CD4-positive, alpha-beta memory T cell (primary cell): ENCODE data around the gene VPS4B. TPM values are rescaled to one million over a fixed set of nuclear protein-coding genes. Genes with fewer than 3 reads are reported as not detected.

Experiments
- CTCF ChIA-PET: fragments of 350-600 bp; sonication (Branson Sonifier 250); formaldehyde crosslinking; loops from one replicate; lab custom pipeline; 2021; ENCODE audit warnings: inconsistent platforms; ENCODE audit not compliant: partially characterized antibody; lab: Charles Lee
- POLR2A ChIA-PET: fragments of 350-600 bp; sonication (Branson Sonifier 250); formaldehyde crosslinking; loops from one replicate; lab custom pipeline; 2021; ENCODE audit not compliant: partially characterized antibody; lab: Charles Lee
- DNase-seq, 5 donors: peaks; one replicate each; pipeline versions ENCODE4 v3.0.0 to v3.0.0-alpha.2; 2020 to 2022; ENCODE audit warnings: mixed read lengths in 1 of 5
- H3K27ac ChIP-seq: one replicate; pipeline ENCODE4 v1.7.0; 2013; ENCODE audit warnings: low read depth, low read length
- H3K27me3 ChIP-seq: 2 replicates; pipeline ENCODE4 v1.7.0; 2013; ENCODE audit warnings: mild to moderate bottlenecking, low read length, moderate library complexity; ENCODE audit not compliant: insufficient read depth
- H3K36me3 ChIP-seq: 2 replicates; pipeline ENCODE4 v1.7.0; 2013; ENCODE audit warnings: mild to moderate bottlenecking, low read length, moderate library complexity; ENCODE audit not compliant: insufficient read depth
- H3K4me1 ChIP-seq: 2 replicates; pipeline ENCODE4 v1.7.0; 2013; ENCODE audit warnings: mild to moderate bottlenecking, low read length, moderate library complexity; ENCODE audit not compliant: insufficient read depth
- H3K4me3 ChIP-seq, 2 donors: one replicate each; pipeline ENCODE4 v1.7.0; 2013; ENCODE audit warnings: low read length in 2 of 2, mild to moderate bottlenecking in 1 of 2
- H3K9me3 ChIP-seq, 2 donors: one replicate each; pipeline ENCODE4 v1.7.0; 2013; ENCODE audit warnings: low read length in 2 of 2, control low read depth in 1 of 2; ENCODE audit not compliant: control insufficient read depth in 1 of 2
- H3K27ac Mint-ChIP-seq, 7 donors: one replicate each; pipeline ENCODE4 v1.8.0; 2020 to 2021; ENCODE audit warnings: mixed read lengths in 7 of 7, mild to moderate bottlenecking in 6 of 7, inconsistent platforms in 3 of 7, moderate library complexity in 3 of 7
- H3K27me3 Mint-ChIP-seq, 2 donors: one replicate each; pipeline ENCODE4 v1.8.0; 2020 to 2021; ENCODE audit warnings: mixed read lengths in 2 of 2
- H3K36me3 Mint-ChIP-seq, 2 donors: one replicate each; pipeline ENCODE4 v1.8.0; 2020 to 2021; ENCODE audit warnings: mixed read lengths in 2 of 2, inconsistent platforms in 1 of 2, mild to moderate bottlenecking in 1 of 2
- H3K4me1 Mint-ChIP-seq, 4 donors: one replicate each; pipeline ENCODE4 v1.8.0; 2020 to 2021; ENCODE audit warnings: mixed read lengths in 4 of 4, mild to moderate bottlenecking in 1 of 4
- H3K4me3 Mint-ChIP-seq, 8 donors: one replicate each; pipeline ENCODE4 v1.8.0; 2020 to 2021; ENCODE audit warnings: mixed read lengths in 8 of 8, mild to moderate bottlenecking in 7 of 8, moderate library complexity in 6 of 8, inconsistent platforms in 3 of 8
- H3K9me3 Mint-ChIP-seq, 8 donors: one replicate each; pipeline ENCODE4 v1.8.0; 2020 to 2021; ENCODE audit warnings: mixed read lengths in 8 of 8, mild to moderate bottlenecking in 5 of 8, inconsistent platforms in 3 of 8, moderate library complexity in 1 of 8
- intact Hi-C: fragments of 100-400 bp; cut with micrococcal nuclease; formaldehyde crosslinking; loops from one replicate; pipeline ENCODE4 v1.15.1; 2023
- polyA plus RNA-seq, 2 donors: library from polyadenylated mRNA; unstranded; fragments of 300-500 nt; fragmentation: Illumina TruSeq; gene quantifications; one replicate each; pipeline ENCODE4 v1.2.3, GENCODE V29; 2021
- total RNA-seq, 2 experiments: library from RNA; stranded (reverse); gene quantifications; one replicate each; pipeline ENCODE4 v1.2.3, GENCODE V29; 2021

The VPS4B gene
- total and polyA plus RNA-seq, 4 experiments from 2014 or later: 48.0 to 94.9 (median 79.2) TPM

DNA sequence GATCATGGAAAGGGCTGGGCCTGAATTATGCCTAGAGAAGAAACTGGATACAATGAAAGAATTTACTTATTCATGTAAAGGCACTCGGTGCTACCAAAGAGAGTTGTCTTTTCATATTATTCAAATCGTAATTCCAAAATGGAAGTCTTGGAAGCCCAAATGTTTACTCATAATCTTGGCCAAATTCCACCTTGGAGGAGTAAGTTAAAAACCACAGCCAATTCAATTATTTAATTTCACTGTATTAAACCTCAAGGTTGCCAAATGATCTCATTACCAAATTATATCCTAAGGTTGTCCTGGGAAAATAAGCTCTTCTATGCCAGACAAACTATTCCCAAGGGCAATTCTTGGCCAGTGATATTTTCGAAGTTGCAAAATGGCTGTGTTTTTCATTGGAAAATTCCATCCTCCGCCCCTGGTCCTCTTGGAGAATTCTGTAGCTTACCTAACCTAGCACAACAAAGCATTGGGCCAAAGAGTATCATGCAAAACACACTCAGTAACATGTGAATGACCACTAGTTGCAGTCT lies 11.1 kb upstream of the VPS4B start:
- ChIA-PET CTCF (interaction anchor here (1.4 to 2.0 kb wide), 2 partner anchors 94 to 110 kb away, joined by 4 to 8 read pairs; no protein-coding TSS in a partner anchor), POLR2A (no interaction called here)
- Mint-ChIP-seq H3K4me1 (no peaks in the 10 kb centered on the region), H3K36me3 (no peaks in the 10 kb centered on the region), H3K4me3 (no peak overlapping the region), H3K27me3 (peaks cover 3 to 24% of the 10 kb centered on the region in 2 donors), H3K27ac (no peak overlapping the region), H3K9me3 (no peaks in the 10 kb centered on the region)
- Histone ChIP-seq H3K27me3 (peaks cover 3% of the 10 kb centered on the region), H3K36me3 (no peaks in the 10 kb centered on the region), H3K4me1 (no peaks in the 10 kb centered on the region), H3K4me3 (no peak overlapping the region), H3K9me3 (no peaks in the 10 kb centered on the region), H3K27ac (no peak overlapping the region)
- DNase-seq: no peak
- intact Hi-C loops: no loop called here

DNA sequence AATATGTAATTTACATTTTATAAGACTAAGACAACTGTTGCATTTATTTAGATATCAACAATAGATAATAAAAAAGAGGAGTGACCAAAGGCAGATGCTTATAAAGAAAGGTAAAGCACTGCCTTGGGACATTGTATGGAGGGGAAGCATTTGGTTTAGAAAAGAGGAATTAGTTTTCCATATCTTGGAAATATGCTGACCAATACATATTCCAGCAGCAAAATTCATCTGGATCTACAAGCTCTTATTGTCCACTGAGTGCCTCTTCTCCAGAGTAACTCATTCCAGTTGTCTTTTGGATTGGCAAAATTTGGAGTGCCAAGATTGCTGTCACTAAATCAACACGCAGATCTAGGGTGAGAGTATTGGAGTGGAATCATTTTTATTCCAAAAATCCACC lies 8.9 kb upstream of the VPS4B start:
- Mint-ChIP-seq H3K4me3 (no peak overlapping the region), H3K27me3 (peaks cover 6 to 24% of the 10 kb centered on the region in 2 donors), H3K36me3 (no peaks in the 10 kb centered on the region), H3K4me1 (no peaks in the 10 kb centered on the region), H3K27ac (no peak overlapping the region), H3K9me3 (no peaks in the 10 kb centered on the region)
- H3K4me1 ChIP-seq: no peaks in the 10 kb centered on the region
- H3K4me3 ChIP-seq: no peak overlapping the region
- POLR2A ChIA-PET: no interaction called here
- intact Hi-C loops: no loop called here
- no peak for DNase-seq
- no peak overlapping the region for H3K27ac ChIP-seq
- CTCF ChIA-PET: interaction anchor here (1.2 to 1.4 kb wide), 2 partner anchors 8 to 12 kb away, joined by 3 to 6 read pairs; no protein-coding TSS in a partner anchor
- H3K27me3 ChIP-seq: peaks cover 3% of the 10 kb centered on the region
- no peaks in the 10 kb centered on the region for H3K36me3 ChIP-seq
- no peaks in the 10 kb centered on the region for H3K9me3 ChIP-seq

DNA sequence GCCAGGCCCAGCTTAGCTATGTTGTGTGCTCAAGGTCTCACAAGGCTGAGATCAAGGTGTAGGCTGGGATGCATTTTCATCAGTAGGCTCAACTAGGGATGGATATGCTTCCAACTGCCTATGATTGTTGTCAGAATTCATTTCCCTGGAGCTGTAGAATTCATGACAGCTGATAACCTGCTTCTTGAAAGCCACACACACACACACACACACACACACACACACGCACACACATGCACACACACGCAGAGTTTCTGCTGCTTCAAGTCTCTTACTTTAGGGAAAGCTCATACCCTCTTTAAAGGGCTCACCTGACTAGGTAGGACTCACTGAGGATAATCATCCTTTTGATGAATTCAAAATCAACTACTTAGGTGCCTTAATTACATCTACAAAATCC lies 8.2 kb upstream of the VPS4B start:
- H3K9me3 ChIP-seq: no peaks in the 10 kb centered on the region
- intact Hi-C loops: no loop called here
- H3K4me3 ChIP-seq: no peak overlapping the region
- no peak for DNase-seq
- H3K27me3 ChIP-seq: peaks cover 3% of the 10 kb centered on the region
- no peaks in the 10 kb centered on the region for H3K4me1 ChIP-seq
- ChIA-PET CTCF (interaction anchor here (1.2 to 1.4 kb wide), 2 partner anchors 9 to 11 kb away, joined by 3 to 6 read pairs; no protein-coding TSS in a partner anchor), POLR2A (interaction anchor here (0.5 kb wide), 1 partner anchor 8 kb away, joined by 3 read pairs; the partner anchor contains the start of gene VPS4B)
- Mint-ChIP-seq H3K4me3 (no peak overlapping the region), H3K36me3 (no peaks in the 10 kb centered on the region), H3K27me3 (peaks cover 8 to 24% of the 10 kb centered on the region in 2 donors), H3K27ac (no peak overlapping the region), H3K9me3 (no peaks in the 10 kb centered on the region), H3K4me1 (no peaks in the 10 kb centered on the region)
- H3K27ac ChIP-seq: no peak overlapping the region
- H3K36me3 ChIP-seq: no peaks in the 10 kb centered on the region

GRCh38 chr18:63427558-63427957 lies 5.3 kb upstream of the VPS4B start:
- DNase-seq: no peak
- ChIA-PET CTCF (interaction anchor here (0.9 to 2.4 kb wide), 3 partner anchors 9 to 411 kb away, joined by 3 to 9 read pairs (median 7); no protein-coding TSS in a partner anchor), POLR2A (no interaction called here)
- Histone ChIP-seq H3K4me3 (no peak overlapping the region), H3K27ac (no peak overlapping the region), H3K36me3 (no peaks in the 10 kb centered on the region), H3K9me3 (no peaks in the 10 kb centered on the region), H3K4me1 (peaks cover 10% of the 10 kb centered on the region), H3K27me3 (no peaks in the 10 kb centered on the region)
- peaks cover 0 to 3% of the 10 kb centered on the region in 2 donors for H3K36me3 Mint-ChIP-seq
- peaks cover 0 to 4% (median 0%) of the 10 kb centered on the region in 8 donors for H3K9me3 Mint-ChIP-seq
- H3K4me1 Mint-ChIP-seq: peaks cover 7 to 13% (median 10%) of the 10 kb centered on the region in 4 donors
- H3K27me3 Mint-ChIP-seq: peaks cover 6 to 17% of the 10 kb centered on the region in 2 donors
- no peak overlapping the region for H3K4me3 Mint-ChIP-seq
- intact Hi-C loops: no loop called here
- peak overlapping the region in 1 of 7 donors; percentile 37 for H3K27ac Mint-ChIP-seq

- CTCF ChIA-PET: interaction anchor here (1.0 to 1.9 kb wide), 7 partner anchors 13 to 406 kb away, joined by 3 to 7 read pairs (median 5); no protein-coding TSS in a partner anchor
- DNase-seq: no peak
- no peaks in the 10 kb centered on the region for H3K36me3 ChIP-seq
- Mint-ChIP-seq H3K9me3 (peaks cover 0 to 4% (median 0%) of the 10 kb centered on the region in 8 donors), H3K36me3 (peaks cover 8 to 22% of the 10 kb centered on the region in 2 donors), H3K27me3 (peaks cover 3 to 5% of the 10 kb centered on the region in 2 donors), H3K4me3 (peak overlapping the region; percentile 94 to 100 (median 96)), H3K4me1 (peaks cover 19 to 29% (median 21%) of the 10 kb centered on the region in 4 donors), H3K27ac (peak overlapping the region; percentile 94 to 99 (median 97))
- H3K4me3 ChIP-seq: peak overlapping the region; percentile 73 to 98
- intact Hi-C loops: loop anchor here (1.0 to 5.0 kb wide), 10 partner anchors 14 to 1236 kb away; partner anchors contain the start of genes KDSR, PHLPP1, PIGN and RELCH
- H3K4me1 ChIP-seq: peaks cover 49% of the 10 kb centered on the region
- POLR2A ChIA-PET: interaction anchor here (1.1 to 3.9 kb wide), 19 partner anchors 10 to 900 kb away, joined by 3 to 55 read pairs (median 6); partner anchors contain the start of genes BCL2, KDSR, PHLPP1 and ZCCHC2
- H3K27ac ChIP-seq: peak overlapping the region; percentile 98
- no peaks in the 10 kb centered on the region for H3K27me3 ChIP-seq
- no peaks in the 10 kb centered on the region for H3K9me3 ChIP-seq
These were observed 608 bp upstream of the VPS4B start for GRCh38 chr18:63422864-63423304.

GRCh38 chr18:63421514-63421913 lies 762 bp downstream of the VPS4B start:
- Histone ChIP-seq H3K4me1 (peaks cover 59% of the 10 kb centered on the region), H3K27ac (peak overlapping the region; percentile 98), H3K36me3 (no peaks in the 10 kb centered on the region), H3K9me3 (no peaks in the 10 kb centered on the region), H3K27me3 (no peaks in the 10 kb centered on the region), H3K4me3 (peak overlapping the region; percentile 73 to 98)
- intact Hi-C loops: loop anchor here (5.0 kb wide), 4 partner anchors 264 to 1234 kb away; partner anchors contain the start of genes PIGN, RELCH and SERPINB8
- H3K36me3 Mint-ChIP-seq: peaks cover 8 to 22% of the 10 kb centered on the region in 2 donors
- H3K4me3 Mint-ChIP-seq: peak overlapping the region; percentile 94 to 100 (median 96)
- peaks cover 0 to 4% (median 0%) of the 10 kb centered on the region in 8 donors for H3K9me3 Mint-ChIP-seq
- ChIA-PET POLR2A (interaction anchor here (0.9 to 3.9 kb wide), 18 partner anchors 8 to 1001 kb away, joined by 3 to 55 read pairs (median 7); partner anchors contain the start of genes BCL2, KDSR, PHLPP1 and ZCCHC2), CTCF (interaction anchor here (1.2 to 1.8 kb wide), 3 partner anchors 10 to 81 kb away, joined by 5 to 7 read pairs (median 5); no protein-coding TSS in a partner anchor)
- peak in 1 of 5 donors; percentile 3 for DNase-seq
- H3K27ac Mint-ChIP-seq: peak overlapping the region; percentile 94 to 99 (median 97)
- peaks cover 19 to 29% (median 21%) of the 10 kb centered on the region in 4 donors for H3K4me1 Mint-ChIP-seq
- peaks cover 0 to 3% of the 10 kb centered on the region in 2 donors for H3K27me3 Mint-ChIP-seq

GRCh38 chr18:63412953-63413352 lies 9.3 kb downstream of the VPS4B start:
- peaks cover 20% of the 10 kb centered on the region for H3K36me3 ChIP-seq
- intact Hi-C loops: no loop called here
- Mint-ChIP-seq H3K27ac (peak overlapping the region in 3 of 7 donors; percentile 52 to 58 (median 54)), H3K4me3 (no peak overlapping the region), H3K4me1 (peaks cover 36 to 53% (median 43%) of the 10 kb centered on the region in 4 donors), H3K9me3 (no peaks in the 10 kb centered on the region), H3K27me3 (no peaks in the 10 kb centered on the region), H3K36me3 (peaks cover 32 to 45% of the 10 kb centered on the region in 2 donors)
- no peak for DNase-seq
- no peaks in the 10 kb centered on the region for H3K9me3 ChIP-seq
- peaks cover 48% of the 10 kb centered on the region for H3K4me1 ChIP-seq
- no peak overlapping the region for H3K4me3 ChIP-seq
- POLR2A ChIA-PET: interaction anchor here (2.1 to 2.5 kb wide), 2 partner anchors 9 to 47 kb away, joined by 5 to 6 read pairs; partner anchors contain the start of gene VPS4B
- H3K27me3 ChIP-seq: no peaks in the 10 kb centered on the region
- no peak overlapping the region for H3K27ac ChIP-seq
- CTCF ChIA-PET: interaction anchor here (1.3 kb wide), 1 partner anchor 25 kb away, joined by 4 read pairs; no protein-coding TSS in a partner anchor
